HPDE6-E6E7 (cell line): ENCODE data around the gene FBXO44.
A peak's percentile ranks its signal among the peaks of the same experiment; 100 is the strongest.

Source experiments
- DNase-seq: peaks from one replicate; pipeline ENCODE4 v3.0.0; 2011; ENCODE audit warnings: missing footprints; ENCODE audit errors: extremely low spot score

The FBXO44 gene

DNA sequence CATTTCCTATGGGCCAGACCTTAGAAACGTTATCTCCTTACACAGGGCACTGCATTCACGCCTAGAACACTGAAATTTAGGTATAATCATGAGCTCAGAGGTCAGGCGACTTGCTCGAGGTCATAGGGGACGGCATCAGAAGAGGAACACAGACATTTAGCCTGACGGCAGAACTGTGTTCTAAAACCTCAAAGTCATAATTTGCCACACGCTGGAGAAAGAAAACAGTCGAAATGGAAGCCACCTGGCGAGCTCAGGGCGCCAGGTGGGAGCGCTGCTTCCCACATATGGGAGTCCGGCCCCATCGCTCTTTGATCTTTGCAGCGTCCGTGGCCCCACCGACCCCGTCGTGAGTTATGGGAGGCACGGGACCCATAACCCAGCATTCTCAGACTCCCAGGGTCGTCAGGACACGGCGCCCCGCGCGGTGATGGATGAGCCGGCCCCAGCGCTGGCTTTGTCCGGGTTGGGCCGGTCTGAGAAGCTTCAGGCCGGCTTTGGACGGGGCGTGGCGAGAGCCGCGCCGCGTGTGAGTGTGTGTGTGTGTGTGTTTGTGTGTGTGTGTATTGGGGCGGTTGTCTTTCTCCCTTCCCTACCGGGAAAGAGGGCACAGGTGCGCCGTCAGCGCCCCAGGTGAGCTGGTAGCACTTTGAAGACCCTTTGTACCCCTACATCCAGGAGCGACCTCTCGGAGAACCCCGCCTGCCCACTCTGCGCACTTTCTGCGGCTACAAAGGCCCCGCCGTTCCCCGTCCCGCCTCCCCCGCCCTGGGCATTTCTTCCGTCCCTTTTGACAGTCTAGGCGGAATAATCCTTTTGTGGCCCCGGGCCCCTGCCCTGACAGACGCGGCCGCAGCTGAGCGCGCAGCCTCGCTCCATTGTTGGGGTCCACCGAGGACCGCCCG lies 36.0 kb downstream of the FBXO44 start:
- DNase-seq = no peak

DNA sequence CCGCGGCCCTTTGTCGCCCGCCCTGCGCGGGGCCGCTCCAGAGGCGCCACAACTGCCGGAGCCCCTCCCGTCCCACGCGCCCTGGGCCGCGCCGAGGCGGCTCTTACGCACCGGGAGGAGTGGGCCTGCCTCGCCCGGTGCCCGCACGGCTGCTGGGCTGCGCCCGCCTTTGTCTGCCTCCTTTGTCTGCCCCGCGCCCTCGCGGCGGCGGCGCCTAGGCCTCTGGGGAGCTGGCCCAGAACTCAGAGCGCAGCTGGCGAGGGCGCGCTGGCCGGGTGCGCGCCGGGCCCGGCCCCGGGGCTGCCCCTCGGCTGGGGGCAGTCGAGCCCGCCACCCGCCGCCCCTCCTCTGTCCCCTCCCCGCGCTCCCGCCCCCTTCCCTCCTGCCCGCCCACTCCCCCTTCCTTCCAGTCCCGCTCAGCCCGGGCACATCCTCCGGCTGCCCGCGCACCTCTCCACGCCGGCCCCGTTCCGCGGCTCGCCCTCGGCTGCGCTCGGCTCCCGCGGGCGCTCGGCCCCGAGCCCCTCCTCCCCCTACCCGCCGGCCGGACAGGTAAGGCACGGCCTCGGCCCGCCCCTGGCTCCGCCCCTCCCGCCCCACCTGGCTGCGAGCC lies 36.7 kb downstream of the FBXO44 start, which contains the start of gene DRAXIN:
TSS of gene DRAXIN (plus strand) at position 409 of the 613 bp plus-strand sequence. CDS start 14,549 bp downstream, outside the sequence.
- DNase-seq = no peak

DNA sequence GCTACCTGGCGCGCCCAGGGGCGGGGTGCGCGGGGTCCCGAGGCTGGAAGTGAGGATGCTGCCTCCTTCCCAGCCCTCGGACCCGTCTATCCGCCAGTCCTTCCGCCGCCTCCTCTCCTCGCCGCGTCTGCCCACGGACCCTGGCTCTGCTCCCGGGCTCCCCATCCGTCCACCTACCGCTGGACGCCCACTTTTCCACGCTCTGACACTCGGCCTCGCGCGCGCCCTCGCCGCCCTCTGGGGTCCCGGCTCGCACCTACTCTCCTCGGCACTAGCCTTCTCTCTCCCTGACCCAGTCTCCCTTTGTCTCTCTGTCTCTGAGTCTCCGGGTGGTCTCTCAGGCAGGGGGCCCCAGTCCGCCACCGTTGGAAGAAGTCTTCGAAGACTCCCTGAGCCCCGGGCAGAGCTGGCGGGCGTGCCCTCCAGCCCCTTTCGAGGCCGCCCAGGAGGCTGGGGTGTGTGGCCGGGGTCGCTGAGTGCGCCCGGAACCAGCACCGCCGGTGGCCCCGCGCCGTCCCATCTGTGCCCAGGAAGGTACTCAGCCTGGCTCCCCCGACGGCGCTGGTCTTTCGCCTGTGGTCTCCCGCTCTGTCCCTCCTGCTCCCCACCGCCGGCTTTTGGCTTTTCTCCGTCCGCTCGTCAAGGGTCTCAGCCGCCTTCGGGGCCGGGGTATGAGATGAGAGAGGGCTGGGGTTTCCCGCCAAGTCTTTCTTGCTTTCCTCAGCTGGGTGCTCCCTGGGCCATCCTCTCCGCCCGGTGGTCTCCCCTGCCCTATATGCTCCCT lies 37.4 kb downstream of the FBXO44 start:
- no peak for DNase-seq

DNA sequence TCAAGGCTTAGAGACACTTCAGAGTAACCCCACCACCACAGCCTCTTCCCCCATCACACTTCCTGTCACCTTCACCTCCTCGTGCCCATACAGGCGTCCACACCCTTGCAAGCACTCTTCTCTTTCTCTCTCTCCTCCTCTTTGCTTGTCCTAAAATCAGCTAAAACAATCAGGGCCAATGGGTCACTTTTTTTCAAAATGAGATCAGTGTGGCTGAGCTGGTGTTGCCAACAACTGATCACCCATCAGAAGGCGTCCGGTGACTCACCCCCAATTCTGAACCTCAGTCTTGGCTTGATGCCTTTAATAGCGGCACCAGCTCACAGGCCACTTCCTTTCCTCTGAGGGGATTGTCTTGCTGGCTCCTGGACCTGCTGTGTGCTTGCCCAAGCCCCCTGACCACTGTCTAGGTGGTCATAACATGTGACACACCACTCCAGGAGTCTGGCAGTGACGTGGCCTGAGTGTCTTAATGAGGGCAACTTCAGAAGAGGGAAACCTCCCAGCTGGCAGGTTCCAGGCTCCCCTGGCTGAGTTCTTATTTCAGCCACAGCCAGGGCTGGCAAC lies 38.4 kb downstream of the FBXO44 start:
- peak; percentile 69 for DNase-seq

DNA sequence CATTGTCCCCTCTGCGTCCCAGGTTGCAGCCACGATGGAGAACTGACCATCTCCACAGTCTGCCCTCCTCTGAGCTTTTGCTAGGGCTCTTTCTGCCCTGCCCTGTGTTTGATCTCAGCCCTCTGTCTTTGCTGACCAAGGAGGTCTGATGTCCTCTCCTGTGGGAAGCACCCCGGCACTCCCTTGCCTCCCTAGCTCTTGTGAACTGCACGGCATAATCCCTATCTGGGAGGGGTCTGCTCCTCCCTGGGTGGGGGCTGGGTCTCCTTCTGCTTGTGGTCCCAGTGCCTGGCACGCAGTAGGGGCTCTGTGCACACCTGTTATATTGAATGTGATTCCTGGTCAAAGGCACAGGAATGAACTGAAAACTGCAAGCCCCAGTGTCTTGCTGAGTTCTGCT lies 39.2 kb downstream of the FBXO44 start:
- no peak for DNase-seq

DNA sequence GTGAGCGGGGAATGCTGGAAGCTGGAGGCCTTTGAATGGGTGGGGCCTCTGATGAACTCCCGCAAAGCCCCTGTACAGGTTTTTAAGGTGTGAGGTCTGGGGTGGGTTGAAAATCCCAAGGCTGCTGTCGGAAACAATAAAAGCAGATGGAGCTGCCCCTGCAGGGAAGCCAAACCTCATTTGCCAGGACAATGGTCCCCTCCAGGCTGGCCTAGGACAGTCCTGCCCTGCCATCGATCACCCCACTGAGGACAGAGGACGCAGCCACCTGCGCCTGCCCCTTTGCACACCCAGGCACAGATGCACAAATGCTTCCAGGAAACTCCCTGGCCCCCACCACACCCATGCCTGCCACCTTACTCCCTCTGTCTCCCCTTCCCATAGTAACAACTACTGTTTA lies 41.2 kb downstream of the FBXO44 start:
- DNase-seq = no peak

DNA sequence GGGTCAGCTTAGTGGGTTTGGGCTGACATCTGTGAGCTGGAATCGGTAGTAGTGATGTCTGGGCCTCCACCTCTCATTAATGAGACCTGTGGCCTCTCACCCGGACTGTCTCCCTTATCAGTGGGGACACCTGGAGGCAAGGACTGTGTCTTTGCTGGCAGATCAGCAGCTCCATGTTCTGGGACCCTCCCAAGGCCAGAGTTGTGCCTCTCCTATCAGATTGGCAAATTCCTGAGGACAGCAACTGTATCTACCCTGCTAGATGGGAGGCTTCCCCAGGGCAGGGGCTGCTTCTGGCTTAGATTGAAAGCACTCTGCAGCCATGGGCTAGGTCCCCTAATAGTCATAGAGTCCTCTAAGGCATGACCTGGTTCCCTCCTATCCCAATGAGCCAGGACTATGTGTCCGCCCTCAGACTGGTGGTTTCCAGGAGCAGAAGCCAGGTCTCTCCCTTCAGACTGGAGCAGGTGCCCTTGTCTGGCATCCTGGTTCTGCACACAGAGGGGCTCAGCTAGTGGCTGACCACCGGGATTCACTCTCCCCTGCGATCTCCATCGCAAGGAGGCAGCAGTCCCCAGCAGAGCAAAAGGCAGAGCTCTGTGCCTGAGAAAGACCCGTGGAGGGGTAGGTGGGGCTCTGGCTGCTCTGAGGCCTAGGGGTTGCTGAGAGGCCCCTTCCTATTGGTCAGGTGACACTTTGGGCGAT lies 42.7 kb downstream of the FBXO44 start:
- no peak for DNase-seq

DNA sequence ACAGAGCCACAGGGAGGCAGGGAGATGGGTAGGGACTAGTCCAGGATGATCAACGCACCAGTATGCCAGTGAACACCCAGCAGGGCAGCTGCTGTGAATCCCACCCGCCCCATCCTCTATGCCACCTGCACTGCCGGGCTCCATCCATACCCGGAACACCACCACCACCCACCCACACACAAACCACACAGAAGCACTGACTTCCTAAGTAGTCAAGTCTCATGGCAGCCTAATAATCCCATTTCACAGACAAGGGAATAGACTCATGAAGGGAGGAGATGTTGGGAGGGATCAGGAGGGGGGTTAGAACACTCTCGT lies 43.2 kb downstream of the FBXO44 start:
- no peak for DNase-seq

DNA sequence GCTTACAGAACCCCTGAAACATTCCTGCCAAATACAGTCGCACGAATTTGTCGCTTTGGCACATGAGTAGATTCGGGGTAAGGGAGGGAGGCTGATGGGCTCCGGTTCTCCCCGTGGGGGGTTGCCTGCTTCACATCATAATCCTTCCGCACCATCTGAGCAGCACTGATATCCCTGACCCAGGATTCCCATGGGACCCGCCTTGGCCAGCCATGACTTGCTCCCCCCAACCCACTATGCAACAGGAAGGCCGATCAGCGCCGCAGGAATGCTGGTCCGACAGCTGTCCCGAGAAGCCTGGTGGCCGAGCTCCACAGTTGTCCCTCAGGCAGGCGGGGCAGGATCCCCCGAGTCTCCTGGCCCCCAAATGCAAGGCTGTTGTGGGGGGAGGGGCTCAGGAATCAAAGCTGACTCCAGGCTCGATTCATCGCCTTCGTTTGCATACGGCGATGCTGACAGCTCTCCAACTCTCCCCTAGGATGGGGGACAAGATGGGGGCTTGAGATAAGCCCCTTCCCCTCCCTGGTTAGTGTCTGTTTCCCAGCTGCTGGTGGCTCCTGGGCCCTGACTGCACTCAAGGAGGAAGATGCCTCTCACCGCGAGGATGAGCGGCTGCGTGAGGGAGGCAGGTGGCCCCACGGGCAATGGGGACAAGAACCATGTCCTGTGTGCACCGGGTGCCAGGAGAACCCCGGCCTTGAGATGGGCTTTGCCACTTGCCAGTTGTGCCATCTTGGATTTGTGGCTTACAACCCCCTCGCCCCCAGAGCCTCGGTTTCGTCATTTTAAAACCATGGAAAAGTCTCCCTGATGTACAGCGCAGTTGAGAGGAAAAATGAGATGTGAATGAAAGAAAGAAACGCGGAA lies 46.2 kb downstream of the FBXO44 start:
- no peak for DNase-seq

DNA sequence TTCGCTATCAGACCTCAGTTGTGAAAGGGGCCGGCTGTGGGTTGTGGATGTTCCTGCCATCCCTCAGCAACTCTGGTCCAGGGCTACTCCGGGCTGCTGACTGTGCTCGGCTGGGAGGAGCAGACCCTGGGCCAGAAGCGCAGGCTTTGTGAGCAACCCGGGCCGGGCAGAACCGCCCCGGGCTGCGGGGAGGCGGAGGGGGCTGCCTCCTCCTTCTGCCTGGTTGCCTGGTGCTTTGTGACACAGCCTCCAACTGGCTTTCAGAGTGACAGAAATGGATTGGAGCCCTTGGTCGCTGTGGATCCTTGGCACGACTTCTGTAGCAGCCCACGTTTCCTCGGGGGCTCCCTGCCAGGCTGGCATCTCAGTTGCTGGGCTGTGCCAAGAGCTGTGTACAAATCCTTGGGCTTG lies 46.9 kb downstream of the FBXO44 start:
- no peak for DNase-seq

DNA sequence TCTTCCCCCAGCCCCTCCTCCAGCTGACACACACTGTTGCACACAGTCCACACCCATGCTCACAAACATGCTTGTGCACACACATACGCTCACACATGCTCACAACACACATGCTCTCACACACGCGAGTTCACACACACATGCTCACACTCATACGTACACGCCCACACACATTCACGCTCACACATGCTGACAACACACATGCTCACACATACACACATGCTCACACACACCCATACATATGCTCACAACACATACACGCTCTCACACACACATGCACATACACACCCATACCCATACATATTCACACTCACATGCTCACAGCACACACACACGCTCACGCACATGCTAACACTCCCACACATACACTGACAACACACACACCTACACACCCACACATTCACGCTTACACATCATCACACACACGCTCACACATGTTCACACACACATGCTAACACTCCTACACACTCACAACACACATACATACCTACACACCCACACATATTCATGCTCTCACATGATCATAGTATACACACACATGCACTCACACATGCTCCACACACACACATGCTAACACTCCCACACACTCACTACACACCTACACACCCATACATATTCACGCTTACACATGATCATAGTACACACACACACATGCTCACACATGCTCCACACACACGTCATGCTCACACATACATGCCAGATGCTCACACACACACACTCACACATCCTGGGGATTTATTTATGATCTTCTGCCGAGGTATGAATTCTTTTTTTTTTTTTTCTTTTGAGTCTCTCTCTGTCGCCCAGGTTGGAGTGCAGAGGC lies 47.5 kb downstream of the FBXO44 start:
- DNase-seq = no peak

DNA sequence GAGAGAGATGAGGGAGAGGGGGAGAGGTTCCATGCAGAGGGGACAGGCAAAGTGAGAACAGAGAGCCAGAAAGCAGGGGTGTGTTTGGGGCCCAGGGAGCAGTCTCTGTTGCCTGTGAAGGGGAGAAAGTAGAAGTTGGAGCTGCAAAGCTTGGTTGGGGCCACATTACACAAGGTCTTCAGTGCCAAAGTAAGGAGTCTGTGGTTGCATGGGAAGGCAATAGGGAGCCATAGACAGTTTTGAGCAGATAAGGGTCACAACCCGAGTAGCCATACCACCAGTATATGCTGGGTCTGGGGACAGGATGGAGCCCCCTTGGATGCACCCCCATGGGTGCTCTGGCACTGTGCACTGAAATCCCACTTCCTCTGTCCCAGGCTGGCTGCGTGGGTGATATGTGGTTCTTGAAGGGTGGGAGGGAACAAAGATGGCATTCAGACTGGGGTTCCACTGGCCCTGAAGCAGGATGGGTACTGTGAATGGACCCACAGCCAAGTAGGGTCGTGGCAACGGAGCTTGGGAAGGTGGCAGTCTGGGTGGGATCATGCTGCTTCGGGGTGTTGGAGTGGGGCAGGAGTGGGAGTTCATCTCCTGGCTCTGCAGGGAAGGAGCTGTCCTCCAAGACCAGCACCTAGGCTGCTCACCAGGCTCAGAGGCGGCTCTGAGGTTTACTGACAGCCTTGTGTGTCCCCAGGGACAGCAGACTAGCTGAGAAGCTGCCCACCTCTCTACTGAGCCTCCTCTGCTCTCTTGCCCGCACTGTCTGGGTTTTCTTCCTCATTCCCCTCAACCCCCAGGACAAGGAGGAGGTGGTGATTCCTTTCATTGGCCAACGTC lies 48.9 kb downstream of the FBXO44 start:
- no peak for DNase-seq

DNA sequence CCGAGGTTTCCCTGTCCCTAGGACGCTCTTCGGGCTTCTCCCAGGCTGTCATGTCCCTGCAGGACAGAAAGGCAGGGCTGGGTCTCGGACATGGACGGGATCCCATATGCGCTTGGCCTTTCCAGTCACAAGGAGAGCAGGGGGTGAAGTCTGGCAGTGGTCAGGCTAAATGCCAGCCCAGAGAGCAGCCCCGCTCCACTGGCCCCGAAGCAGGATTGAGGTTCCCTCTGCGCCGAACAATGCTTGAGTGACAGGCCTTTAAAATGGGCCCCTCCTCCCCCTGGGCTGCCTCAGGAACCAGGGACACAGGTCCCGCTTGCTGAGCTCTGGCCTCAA lies 49.5 kb downstream of the FBXO44 start:
- DNase-seq = no peak

DNA sequence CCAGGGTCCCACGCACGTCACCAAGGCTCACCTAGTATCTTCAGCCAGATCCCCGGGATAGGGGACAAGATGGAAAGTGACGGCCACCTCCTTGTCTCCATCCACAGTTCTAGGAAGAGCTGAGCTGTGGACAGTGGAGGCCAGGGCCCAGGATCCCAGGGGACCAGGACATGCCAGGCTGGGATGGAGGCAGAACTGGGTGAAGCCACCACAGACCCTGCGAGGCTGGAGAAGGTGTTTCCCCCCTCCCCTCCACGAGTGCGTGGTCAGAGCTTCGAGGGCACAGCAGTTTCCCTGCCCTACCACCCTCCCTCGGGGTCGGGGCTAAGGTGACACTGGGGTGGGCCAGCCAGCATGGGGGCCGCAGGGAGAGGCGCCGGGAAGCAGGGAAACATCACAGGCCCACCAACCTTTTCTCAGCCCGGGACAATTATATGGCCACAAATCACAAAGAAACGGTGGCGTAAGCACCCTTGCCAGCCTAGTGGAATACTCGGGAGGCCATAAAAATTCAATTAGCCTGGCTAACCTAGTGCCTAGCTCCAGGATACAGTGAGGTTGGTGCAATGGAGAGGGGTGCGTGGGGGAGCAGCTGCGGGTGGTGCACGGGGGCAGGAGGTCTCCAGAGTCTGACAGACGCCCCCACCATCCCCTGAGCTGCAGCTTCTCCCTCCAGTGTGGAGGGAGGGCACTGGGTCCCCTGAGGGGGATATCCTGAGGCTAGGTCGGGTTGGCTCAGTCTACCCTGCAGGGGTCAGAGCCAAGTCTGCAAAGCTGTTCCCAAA lies 50.2 kb downstream of the FBXO44 start:
- DNase-seq = no peak

DNA sequence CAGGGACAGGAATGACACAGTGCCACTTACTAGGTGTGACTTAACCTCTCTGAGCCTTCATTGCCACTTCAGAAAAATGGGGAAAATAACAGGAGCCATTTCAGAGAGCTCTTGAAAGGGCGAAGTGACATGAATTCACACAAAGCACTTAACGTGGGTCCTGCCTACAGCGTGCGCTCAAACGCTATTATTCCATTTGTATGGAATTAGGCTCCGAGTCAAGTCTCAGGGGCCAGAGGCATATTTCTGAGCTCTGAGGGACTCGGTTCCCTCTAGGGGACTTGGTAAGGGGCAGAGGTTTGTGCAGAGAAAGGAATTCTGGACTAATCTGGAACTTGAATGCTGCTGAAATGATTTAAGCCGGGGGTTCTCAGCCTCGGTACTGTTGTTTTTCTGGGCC lies 50.9 kb downstream of the FBXO44 start:
- DNase-seq = no peak

DNA sequence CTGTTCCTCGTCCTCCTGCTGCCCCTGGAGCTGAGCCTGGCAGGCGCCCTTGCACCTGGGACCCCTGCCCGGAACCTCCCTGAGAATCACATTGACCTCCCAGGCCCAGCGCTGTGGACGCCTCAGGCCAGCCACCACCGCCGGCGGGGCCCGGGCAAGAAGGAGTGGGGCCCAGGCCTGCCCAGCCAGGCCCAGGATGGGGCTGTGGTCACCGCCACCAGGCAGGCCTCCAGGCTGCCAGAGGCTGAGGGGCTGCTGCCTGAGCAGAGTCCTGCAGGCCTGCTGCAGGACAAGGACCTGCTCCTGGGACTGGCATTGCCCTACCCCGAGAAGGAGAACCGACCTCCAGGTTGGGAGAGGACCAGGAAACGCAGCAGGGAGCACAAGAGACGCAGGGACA lies 51.6 kb downstream of the FBXO44 start:
- no peak for DNase-seq

DNA sequence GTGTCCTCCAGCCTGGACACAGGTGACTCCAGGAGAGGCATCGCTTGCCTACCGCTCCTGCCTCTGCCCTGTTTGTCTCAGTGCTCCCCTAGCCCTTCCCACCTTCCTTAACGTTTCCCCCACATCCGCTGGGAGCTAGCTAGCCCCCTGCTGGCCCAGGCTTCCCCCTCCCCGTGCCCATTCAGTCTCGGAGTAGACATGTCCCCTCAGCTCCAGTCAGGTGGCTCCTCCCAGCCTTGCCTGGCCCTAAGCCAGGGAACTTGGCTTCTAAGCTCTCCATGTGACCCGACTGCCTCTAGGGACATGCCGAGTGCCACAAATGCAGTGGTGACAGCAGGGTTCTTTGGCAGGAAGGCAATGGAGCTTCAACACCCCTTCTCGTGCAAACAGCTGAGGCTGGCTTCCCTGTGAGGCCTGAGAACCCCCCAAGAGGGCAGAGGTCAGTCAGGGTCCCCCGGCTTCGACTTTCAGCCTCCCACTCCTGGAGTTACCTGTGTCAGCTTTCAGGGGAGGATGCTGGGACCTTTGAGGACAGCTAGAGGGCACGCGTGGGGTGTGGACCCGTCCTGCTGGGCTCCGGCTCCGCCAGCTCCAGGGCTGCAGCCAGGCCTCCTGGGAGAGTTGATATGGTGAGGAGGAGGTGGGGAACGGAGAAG lies 53.1 kb downstream of the FBXO44 start:
- DNase-seq = no peak
